ENCODE results near the gene PRKAB1. TPM values are rescaled to one million over a fixed set of nuclear protein-coding genes. Genes with fewer than 3 reads are reported as not detected.

The PRKAB1 gene
- total RNA-seq, 1 experiment from 2014 or later, result 37.3 TPM

GRCh38 chr12:119687406-119687805, 19.5 kb downstream of the PRKAB1 start:
- POLR2A ChIA-PET, result no interaction called here

GRCh38 chr12:119687879-119688278, 19.9 kb downstream of the PRKAB1 start:
- no TSS peak for BruUV-seq (replicated peaks)
- DNase-seq, result no peak
- H3K36me3 ChIP-seq (ENCODE audit: control insufficient read depth, insufficient read depth, low read length), result no peaks in the 10 kb centered on the region
- peaks cover 5% of the 10 kb centered on the region for H3K4me1 Mint-ChIP-seq (ENCODE audit: low read depth, unreplicated experiment)
- ChIA-PET CTCF (interaction anchor here (0.7 kb wide), 1 partner anchor 10 kb away, joined by 4 read pairs; no protein-coding TSS in a partner anchor), POLR2A (no interaction called here)
- H3K27me3 ChIP-seq (replicated peaks; ENCODE audit: control insufficient read depth, insufficient read depth, low read length), result no peaks in the 10 kb centered on the region
- H3K4me1 ChIP-seq, result peaks cover 25% of the 10 kb centered on the region
- H3K9me3 Mint-ChIP-seq (ENCODE audit: unreplicated experiment), result no peaks in the 10 kb centered on the region
- H3K27me3 Mint-ChIP-seq (ENCODE audit: insufficient read depth, unreplicated experiment), result no peaks in the 10 kb centered on the region
- no peak overlapping the region for H3K27ac Mint-ChIP-seq (ENCODE audit: unreplicated experiment)
- H3K9me3 ChIP-seq, result no peaks in the 10 kb centered on the region
- intact Hi-C loops (cut with micrococcal nuclease; ENCODE audit: unreplicated experiment), result no loop called here
- no peak overlapping the region for H3K4me3 Mint-ChIP-seq (ENCODE audit: unreplicated experiment)
- no peak overlapping the region for H3K4me3 ChIP-seq (ENCODE audit: low read depth, low read length)
- peaks cover 18% of the 10 kb centered on the region for H3K36me3 Mint-ChIP-seq (ENCODE audit: insufficient read depth, unreplicated experiment)
- TF ChIP-seq, protein P1, sequence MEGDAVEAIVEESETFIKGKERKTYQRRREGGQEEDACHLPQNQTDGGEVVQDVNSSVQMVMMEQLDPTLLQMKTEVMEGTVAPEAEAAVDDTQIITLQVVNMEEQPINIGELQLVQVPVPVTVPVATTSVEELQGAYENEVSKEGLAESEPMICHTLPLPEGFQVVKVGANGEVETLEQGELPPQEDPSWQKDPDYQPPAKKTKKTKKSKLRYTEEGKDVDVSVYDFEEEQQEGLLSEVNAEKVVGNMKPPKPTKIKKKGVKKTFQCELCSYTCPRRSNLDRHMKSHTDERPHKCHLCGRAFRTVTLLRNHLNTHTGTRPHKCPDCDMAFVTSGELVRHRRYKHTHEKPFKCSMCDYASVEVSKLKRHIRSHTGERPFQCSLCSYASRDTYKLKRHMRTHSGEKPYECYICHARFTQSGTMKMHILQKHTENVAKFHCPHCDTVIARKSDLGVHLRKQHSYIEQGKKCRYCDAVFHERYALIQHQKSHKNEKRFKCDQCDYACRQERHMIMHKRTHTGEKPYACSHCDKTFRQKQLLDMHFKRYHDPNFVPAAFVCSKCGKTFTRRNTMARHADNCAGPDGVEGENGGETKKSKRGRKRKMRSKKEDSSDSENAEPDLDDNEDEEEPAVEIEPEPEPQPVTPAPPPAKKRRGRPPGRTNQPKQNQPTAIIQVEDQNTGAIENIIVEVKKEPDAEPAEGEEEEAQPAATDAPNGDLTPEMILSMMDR (IDR thresholded peaks at IDR 0.05; ENCODE audit: insufficient read depth in 1 of 2, low read depth in 1 of 2, low read length in 1 of 2, severe bottlenecking in 1 of 2, unreplicated experiment in 1 of 2), result no peak

More at GRCh38 chr12:119687406-119687805, 19.5 kb downstream of the PRKAB1 start:
- CTCF ChIA-PET, result interaction anchor here (0.7 kb wide), 1 partner anchor 10 kb away, joined by 4 read pairs; no protein-coding TSS in a partner anchor
- no peaks in the 10 kb centered on the region for H3K9me3 ChIP-seq
- no TSS peak for BruUV-seq (replicated peaks)
- peaks cover 18% of the 10 kb centered on the region for H3K36me3 Mint-ChIP-seq (ENCODE audit: insufficient read depth, unreplicated experiment)
- H3K4me1 ChIP-seq, result peaks cover 25% of the 10 kb centered on the region
- TF ChIP-seq, protein P1 (IDR thresholded peaks at IDR 0.05; ENCODE audit: insufficient read depth in 1 of 2, low read depth in 1 of 2, low read length in 1 of 2, severe bottlenecking in 1 of 2, unreplicated experiment in 1 of 2), result no peak
- no peaks in the 10 kb centered on the region for H3K36me3 ChIP-seq (ENCODE audit: control insufficient read depth, insufficient read depth, low read length)
- no peak overlapping the region for H3K4me3 ChIP-seq (ENCODE audit: low read depth, low read length)
- no peaks in the 10 kb centered on the region for H3K27me3 Mint-ChIP-seq (ENCODE audit: insufficient read depth, unreplicated experiment)
- no peaks in the 10 kb centered on the region for H3K9me3 Mint-ChIP-seq (ENCODE audit: unreplicated experiment)
- no peak overlapping the region for H3K4me3 Mint-ChIP-seq (ENCODE audit: unreplicated experiment)
- DNase-seq, result no peak
- H3K4me1 Mint-ChIP-seq (ENCODE audit: low read depth, unreplicated experiment), result peaks cover under 1% of the 10 kb centered on the region
- intact Hi-C loops (cut with micrococcal nuclease; ENCODE audit: unreplicated experiment), result no loop called here
- H3K27ac Mint-ChIP-seq (ENCODE audit: unreplicated experiment), result no peak overlapping the region
- H3K27me3 ChIP-seq (replicated peaks; ENCODE audit: control insufficient read depth, insufficient read depth, low read length), result no peaks in the 10 kb centered on the region

DNA sequence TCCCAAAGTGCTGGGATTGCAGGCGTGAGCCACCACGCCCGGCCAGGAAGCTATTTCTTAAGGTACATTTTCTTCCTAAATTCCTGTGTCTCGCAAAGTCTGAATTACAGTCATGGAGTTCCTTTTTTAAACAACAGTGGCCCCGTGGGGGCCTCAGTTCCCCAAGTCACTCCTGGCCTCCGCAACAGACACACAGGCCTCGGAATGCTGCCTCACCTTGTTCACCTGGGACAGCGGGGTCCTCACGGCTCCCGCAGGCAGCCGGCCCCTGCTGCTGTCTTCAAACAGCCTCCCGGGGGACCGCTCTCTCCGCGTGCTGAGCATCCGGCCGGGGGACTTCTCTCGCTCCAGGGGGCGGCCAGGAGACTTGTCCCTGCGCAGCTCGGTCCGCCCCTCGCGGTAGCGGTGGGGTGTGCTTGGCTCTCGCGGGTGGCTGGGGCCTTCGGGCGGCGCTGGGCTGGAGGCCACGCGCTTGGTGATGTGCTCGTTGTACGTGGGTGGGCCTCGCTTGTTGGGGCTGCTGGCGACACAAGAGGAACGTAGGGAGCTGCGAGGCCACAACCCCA, 22.1 kb downstream of the PRKAB1 start:
- no peaks in the 10 kb centered on the region for H3K27me3 Mint-ChIP-seq (ENCODE audit: insufficient read depth, unreplicated experiment)
- peaks cover 10% of the 10 kb centered on the region for H3K4me1 Mint-ChIP-seq (ENCODE audit: low read depth, unreplicated experiment)
- Histone ChIP-seq H3K27me3 (replicated peaks; ENCODE audit: control insufficient read depth, insufficient read depth, low read length) (no peaks in the 10 kb centered on the region), H3K9me3 (no peaks in the 10 kb centered on the region), H3K4me3 (ENCODE audit: low read depth, low read length) (no peak overlapping the region), H3K36me3 (ENCODE audit: control insufficient read depth, insufficient read depth, low read length) (no peaks in the 10 kb centered on the region), H3K4me1 (peaks cover 5% of the 10 kb centered on the region)
- peaks cover 18% of the 10 kb centered on the region for H3K36me3 Mint-ChIP-seq (ENCODE audit: insufficient read depth, unreplicated experiment)
- DNase-seq, result no peak
- CTCF ChIA-PET, result no interaction called here
- no peak overlapping the region for H3K27ac Mint-ChIP-seq (ENCODE audit: unreplicated experiment)
- POLR2A ChIA-PET, result no interaction called here
- no peaks in the 10 kb centered on the region for H3K9me3 Mint-ChIP-seq (ENCODE audit: unreplicated experiment)
- intact Hi-C loops (cut with micrococcal nuclease; ENCODE audit: unreplicated experiment), result loop anchor here (10.0 kb wide), 1 partner anchor 95 kb away; no protein-coding TSS in a partner anchor
- TF ChIP-seq, protein P1 (IDR thresholded peaks at IDR 0.05; ENCODE audit: insufficient read depth in 1 of 2, low read depth in 1 of 2, low read length in 1 of 2, severe bottlenecking in 1 of 2, unreplicated experiment in 1 of 2), result no peak
- H3K4me3 Mint-ChIP-seq (ENCODE audit: unreplicated experiment), result no peak overlapping the region
- BruUV-seq (replicated peaks), result no TSS peak
